ENCODE measurements around the gene SORL1. TPM values are rescaled to one million over a fixed set of nuclear protein-coding genes. Genes with fewer than 3 reads are reported as not detected.

SORL1 gene
- total RNA-seq, 1 donor from 2014 or later, result under 0.01 TPM

- no peak for DNase-seq (ENCODE audit: low read depth in 2 of 2)
These were observed 84.0 kb downstream of the SORL1 start for GRCh38 chr11:121536126-121536525.

GRCh38 chr11:121538054-121538453 is 85.9 kb downstream of the SORL1 start:
- DNase-seq (ENCODE audit: low read depth in 2 of 2), result no peak

DNA sequence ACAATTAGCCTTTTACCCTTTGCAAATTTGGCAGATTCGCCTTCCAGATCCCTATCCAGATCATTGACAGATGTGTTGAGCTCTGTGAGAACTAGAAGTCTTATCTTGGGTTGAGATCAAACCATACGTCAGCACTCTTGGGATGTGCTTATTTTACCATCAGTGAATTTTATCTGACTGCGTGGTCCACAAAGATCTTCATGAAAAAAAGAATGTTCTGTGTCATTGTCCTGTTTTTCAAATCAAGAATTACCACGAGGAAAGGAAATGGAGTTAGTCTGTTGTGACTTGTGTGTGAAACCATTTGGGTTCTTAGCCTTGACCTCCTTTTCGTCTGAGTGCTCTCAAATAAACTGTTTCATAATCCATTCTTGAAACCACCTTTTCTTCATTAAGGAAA is 86.9 kb downstream of the SORL1 start:
- DNase-seq (ENCODE audit: low read depth in 2 of 2), result no peak

DNA sequence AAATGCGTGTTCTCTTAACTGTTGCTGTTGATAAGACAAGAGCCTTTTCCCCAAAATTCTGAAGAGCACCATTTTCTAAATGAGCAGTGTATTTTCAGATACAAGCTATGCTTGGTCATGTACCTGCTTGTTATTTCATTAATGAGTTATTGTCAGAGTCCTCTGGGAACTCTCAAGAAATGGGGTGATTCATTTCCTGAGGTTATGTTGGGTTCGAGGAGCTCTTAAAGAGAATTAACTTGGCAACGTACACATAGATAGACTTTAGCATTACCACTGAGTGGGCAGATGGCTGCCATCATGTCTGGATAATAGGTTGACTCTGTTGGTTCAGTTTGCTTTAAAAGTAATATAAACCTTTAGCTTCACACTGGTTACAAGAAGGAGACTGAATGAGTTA is 88.5 kb downstream of the SORL1 start:
- DNase-seq (ENCODE audit: low read depth in 2 of 2), result no peak

- no peak for DNase-seq (ENCODE audit: low read depth in 2 of 2)
These were observed 91.8 kb downstream of the SORL1 start for GRCh38 chr11:121543836-121544380.

- no peak for DNase-seq (ENCODE audit: low read depth in 2 of 2)
These were observed 92.8 kb downstream of the SORL1 start for GRCh38 chr11:121544956-121545355.

GRCh38 chr11:121547574-121547973 is 95.5 kb downstream of the SORL1 start:
- no peak for DNase-seq (ENCODE audit: low read depth in 2 of 2)

DNA sequence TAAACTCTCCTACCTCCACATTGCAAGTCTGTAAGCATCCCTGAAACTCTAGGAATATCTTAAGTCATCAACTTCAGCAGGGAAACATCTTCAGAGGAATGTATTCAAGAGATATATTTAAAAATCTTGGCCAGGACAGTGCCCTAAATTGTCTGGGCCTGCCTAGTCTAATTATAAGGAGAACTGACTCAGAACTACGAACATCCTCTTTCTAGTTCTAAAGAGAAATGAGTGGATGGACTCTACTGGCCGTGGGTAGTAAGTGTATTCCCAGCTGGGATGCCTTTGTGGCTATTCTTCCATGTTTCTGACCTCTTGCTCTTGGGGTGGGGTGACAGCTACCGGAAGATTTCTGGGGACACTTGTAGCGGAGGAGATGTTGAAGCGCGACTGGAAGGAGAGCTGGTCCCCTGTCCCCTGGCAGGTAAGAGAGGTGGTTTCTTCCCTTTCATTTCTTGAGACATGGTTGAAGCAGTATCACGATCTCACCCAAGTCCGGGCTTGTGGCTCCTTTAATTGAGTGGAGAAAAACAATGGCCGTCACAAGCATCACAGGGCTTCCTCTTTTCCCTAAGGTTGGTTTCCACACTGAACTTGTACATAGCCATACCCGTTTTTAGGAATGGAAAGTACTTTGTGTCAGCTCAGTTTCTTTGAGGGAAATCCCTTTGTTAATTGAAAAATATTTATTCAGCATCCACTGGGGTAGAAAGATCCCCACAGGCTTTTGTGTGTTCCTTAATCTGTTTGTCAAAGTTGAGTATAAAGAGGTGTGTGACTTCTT is 98.3 kb downstream of the SORL1 start:
- DNase-seq (ENCODE audit: low read depth in 2 of 2), result no peak

GRCh38 chr11:121551463-121551862 is 99.3 kb downstream of the SORL1 start:
- no peak for DNase-seq (ENCODE audit: low read depth in 2 of 2)

DNA sequence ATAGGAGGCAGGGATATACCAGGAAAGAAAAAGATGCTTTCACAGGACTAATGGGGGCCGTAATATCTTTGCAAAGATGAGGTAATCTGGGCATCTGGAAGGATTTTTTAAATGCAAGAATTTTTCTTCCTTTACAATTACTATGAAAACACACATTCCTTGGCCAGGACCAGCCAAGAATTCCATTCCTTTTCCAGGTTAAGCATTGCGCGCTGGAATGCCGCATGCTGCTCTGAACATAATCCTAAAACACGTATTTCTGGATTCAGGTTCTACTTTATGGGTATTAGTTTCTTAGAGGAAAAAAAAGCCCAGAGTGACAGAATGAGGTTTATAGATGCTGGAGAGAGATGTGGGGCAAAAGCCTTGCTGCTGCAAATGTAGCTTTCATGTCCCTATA is 100.0 kb downstream of the SORL1 start:
- DNase-seq (ENCODE audit: low read depth in 2 of 2), result no peak

- DNase-seq (ENCODE audit: low read depth in 2 of 2), result no peak
These were observed 100.5 kb downstream of the SORL1 start for GRCh38 chr11:121552644-121553043.

DNA sequence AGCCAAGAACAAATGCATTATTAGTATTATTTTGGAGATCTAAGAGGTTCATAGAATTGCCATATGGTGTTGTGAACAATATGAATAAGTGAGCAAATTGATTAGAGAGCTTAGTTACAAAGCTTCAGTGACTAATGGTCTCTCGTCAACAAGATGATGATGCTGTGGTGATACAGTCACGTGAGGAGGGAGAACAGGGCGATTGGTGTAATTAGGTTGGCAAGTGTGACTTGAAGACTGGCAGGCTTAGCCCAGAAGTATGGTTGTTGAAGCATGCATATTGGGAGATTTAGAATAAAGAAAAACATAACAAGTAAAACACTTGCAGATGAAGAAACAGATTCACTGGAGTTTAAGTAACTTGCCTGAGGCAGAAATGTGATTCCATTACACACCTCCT is 101.3 kb downstream of the SORL1 start:
- DNase-seq (ENCODE audit: low read depth in 2 of 2), result no peak

DNA sequence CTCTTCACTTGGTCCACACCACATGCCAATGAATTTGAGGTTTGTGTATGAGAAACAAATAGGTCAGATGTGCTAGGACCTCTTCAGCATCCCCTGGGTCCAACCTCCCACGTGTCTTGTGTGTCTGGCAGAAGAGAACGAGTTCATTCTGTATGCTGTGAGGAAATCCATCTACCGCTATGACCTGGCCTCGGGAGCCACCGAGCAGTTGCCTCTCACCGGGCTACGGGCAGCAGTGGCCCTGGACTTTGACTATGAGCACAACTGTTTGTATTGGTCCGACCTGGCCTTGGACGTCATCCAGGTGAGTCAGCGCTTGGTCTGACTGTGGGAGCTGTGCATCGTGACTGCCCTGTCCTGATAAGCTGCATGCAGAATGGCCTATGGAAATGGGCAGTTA is 101.7 kb downstream of the SORL1 start:
- DNase-seq (ENCODE audit: low read depth in 2 of 2), result no peak

- no peak for DNase-seq (ENCODE audit: low read depth in 2 of 2)
These were observed 102.4 kb downstream of the SORL1 start for GRCh38 chr11:121554552-121554951.

DNA sequence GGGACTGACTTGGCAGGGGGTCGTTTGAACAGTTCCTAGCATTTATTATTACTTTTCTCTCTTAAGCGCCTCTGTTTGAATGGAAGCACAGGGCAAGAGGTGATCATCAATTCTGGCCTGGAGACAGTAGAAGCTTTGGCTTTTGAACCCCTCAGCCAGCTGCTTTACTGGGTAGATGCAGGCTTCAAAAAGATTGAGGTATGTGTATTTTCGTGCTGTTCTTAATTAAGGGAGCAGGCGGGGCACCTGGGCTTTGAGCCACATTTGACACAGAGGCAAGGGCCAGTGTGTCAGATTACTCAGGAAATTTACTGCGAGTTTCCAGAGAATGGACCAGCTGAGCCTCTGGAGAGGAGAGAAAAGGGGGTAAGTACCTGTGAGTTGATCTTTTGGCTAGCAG is 103.0 kb downstream of the SORL1 start:
- DNase-seq (ENCODE audit: low read depth in 2 of 2), result no peak

DNA sequence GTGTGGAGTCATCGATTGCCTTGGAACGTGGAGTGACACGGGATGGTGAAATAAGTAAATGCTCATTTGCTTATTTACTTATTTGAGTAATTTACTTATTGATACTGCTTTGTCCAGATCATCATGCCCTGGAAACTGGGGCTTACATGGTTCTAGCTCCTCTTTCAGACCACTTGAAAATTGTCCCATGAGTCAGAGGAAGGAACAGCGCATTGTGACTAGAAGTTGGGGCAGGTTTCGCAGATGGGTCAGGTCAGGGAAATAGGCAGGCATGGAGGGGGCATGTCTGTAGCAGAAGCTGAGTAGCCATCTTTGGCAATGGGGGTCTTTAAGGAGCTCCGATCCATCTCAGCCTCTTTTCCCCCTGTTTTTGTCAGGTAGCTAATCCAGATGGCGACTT is 104.8 kb downstream of the SORL1 start:
- no peak for DNase-seq (ENCODE audit: low read depth in 2 of 2)

DNA sequence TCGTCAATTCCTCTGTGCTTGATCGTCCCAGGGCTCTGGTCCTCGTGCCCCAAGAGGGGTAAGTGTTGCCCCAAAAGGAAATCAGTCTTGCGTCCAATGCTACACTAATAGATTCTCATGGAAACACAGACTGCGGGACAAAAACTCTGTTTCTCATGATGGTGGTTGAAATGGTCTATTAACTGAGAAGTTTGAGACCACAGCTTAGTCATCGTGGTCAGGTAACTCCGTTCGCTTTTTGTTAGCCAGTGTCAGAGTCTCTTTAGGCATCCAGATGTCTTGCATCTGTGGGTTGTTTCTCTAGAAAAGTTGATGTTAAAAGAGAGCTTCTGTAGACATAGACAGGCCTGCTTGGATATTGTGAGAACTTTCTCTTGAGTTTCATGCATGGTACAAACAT is 105.2 kb downstream of the SORL1 start:
- no peak for DNase-seq (ENCODE audit: low read depth in 2 of 2)

DNA sequence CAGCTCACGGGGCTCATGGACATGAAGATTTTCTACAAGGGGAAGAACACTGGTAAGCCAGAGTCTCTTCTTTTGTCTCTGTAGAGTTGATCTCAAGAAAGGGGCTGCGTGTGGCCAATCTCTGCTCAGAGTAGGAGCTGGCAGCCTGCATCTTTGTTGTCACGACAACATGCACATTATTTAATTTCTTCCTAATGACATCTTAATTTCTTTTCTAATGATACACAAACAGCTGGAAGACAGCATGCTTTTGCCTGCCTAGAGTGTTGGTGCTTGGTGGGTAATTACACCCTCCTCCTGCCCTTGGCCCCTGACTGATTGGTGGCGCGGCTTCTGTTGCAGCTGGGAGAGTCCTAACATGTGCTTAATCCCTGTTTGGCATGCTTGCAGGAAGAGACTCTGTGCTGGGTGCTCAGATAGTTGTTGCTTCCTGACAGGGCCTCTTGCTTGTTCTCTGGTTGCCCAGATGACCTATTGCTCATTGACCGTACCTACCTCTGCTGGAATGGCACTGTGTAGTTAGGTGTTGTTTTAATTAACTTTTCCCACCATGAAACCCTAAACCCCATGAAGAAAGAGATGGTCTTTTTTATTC is 107.6 kb downstream of the SORL1 start:
- DNase-seq (ENCODE audit: low read depth in 2 of 2), result no peak

- DNase-seq (ENCODE audit: low read depth in 2 of 2), result no peak
These were observed 108.1 kb downstream of the SORL1 start for GRCh38 chr11:121560236-121560635.

GRCh38 chr11:121561240-121561639 is 109.1 kb downstream of the SORL1 start:
- DNase-seq (ENCODE audit: low read depth in 2 of 2), result no peak

DNA sequence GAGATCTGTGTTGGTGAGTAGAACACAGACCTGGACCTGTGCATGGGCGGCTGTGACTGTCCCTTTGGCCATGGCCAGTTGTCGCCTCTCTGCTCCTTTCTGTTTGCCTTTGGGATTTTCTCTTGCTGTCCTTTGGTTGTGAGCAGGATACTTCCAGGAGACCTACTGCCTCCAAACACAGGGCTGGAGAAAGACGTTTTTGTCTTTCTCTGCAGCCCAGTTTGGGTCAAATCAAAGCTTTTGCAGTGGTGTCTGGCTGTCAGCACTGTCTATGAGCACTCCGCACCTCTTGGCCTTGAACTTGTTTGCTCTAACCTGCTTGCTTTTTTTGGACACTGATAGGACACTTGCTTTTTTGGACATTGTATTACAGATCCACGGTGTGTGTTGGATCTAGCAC is 109.6 kb downstream of the SORL1 start:
- no peak for DNase-seq (ENCODE audit: low read depth in 2 of 2)

DNA sequence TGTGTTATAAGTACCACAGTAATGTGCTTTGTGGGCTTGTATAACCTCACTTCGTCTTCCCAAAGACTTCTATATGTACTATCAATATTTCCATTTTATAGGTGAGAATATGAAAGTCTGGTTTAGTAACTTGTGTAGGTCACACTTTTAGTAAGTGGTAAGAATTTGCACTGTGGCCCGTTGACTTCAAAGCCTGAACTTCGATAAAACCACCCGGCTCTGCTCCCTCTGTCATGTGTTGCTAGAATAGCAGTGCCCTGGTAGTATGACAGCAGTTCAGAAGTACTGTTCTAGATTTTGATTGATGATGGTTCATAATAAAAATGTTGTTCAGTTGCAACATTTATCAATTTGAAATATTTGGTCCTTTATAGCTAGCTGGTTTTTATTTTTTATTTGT is 110.9 kb downstream of the SORL1 start:
- no peak for DNase-seq (ENCODE audit: low read depth in 2 of 2)

Data from dermis microvascular lymphatic vessel endothelial cell (primary cell).